ENCODE results near the gene MRM2.

DNA sequence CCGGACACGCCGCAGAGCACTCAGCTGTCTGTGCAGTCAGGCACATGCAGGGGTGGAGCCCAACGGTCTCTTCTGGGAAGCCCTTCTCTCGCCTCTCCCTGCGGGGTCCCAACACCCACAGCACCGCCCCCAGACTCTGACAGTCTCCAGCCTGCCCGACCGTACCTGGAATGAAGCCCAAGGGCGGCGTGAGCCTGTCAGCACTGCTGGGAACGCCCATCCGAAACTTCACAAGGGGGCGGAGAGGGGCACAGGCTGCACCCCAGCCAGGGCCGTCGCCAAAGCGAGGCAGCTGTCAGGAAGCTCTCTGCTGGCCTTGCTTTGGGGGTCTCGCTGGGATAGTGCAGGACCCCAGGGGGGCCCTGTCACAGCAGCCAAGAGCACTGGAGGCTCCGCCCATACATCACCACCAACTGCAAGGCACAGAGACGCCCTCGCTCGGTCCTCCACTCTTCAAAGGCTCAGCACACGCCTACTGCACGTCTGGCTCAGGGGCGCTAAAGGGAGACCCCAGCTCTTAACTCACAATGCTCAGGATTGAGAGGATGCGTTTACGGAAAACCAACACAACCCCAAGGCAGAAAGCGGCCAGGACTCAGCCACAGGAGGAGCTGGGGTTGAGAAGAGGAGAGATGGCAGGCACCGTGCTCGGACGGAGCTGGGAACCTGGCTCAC, 40.2 kb downstream of the MRM2 start:
- TF ChIP-seq POLR2AphosphoS5 (IDR thresholded peaks at IDR 0.05; ENCODE audit: low read depth, low read length), result no peak
- TF ChIP-seq, protein P1, sequence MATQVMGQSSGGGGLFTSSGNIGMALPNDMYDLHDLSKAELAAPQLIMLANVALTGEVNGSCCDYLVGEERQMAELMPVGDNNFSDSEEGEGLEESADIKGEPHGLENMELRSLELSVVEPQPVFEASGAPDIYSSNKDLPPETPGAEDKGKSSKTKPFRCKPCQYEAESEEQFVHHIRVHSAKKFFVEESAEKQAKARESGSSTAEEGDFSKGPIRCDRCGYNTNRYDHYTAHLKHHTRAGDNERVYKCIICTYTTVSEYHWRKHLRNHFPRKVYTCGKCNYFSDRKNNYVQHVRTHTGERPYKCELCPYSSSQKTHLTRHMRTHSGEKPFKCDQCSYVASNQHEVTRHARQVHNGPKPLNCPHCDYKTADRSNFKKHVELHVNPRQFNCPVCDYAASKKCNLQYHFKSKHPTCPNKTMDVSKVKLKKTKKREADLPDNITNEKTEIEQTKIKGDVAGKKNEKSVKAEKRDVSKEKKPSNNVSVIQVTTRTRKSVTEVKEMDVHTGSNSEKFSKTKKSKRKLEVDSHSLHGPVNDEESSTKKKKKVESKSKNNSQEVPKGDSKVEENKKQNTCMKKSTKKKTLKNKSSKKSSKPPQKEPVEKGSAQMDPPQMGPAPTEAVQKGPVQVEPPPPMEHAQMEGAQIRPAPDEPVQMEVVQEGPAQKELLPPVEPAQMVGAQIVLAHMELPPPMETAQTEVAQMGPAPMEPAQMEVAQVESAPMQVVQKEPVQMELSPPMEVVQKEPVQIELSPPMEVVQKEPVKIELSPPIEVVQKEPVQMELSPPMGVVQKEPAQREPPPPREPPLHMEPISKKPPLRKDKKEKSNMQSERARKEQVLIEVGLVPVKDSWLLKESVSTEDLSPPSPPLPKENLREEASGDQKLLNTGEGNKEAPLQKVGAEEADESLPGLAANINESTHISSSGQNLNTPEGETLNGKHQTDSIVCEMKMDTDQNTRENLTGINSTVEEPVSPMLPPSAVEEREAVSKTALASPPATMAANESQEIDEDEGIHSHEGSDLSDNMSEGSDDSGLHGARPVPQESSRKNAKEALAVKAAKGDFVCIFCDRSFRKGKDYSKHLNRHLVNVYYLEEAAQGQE (IDR thresholded peaks at IDR 0.05; ENCODE audit: insufficient read depth in 1 of 2, low read depth in 2 of 2, low read length in 2 of 2), result no peak

All from PFSK-1 (cell line).